ENCODE results near the gene TMEM42. TPM values are rescaled to one million over a fixed set of nuclear protein-coding genes. Genes with fewer than 3 reads are reported as not detected.

Gene TMEM42
- total and polyA plus RNA-seq, 2 experiments from 2014 or later = 7.4 to 13.3 TPM

GRCh38 chr3:44870375-44871061 lies 8.8 kb downstream of the TMEM42 start:
- DNase-seq (ENCODE audit: low spot score) = no peak
- Histone ChIP-seq H3K9me2 (ENCODE audit: insufficient read depth) (no peaks in the 10 kb centered on the region), H3K4me2 (no peak overlapping the region), H2AFZ (no peak overlapping the region), H3K36me3 (ENCODE audit: insufficient read depth) (no peaks in the 10 kb centered on the region), H3F3A (replicated peaks; ENCODE audit: low read depth) (no peaks in the 10 kb centered on the region), H4K20me1 (replicated peaks; ENCODE audit: insufficient read depth) (no peaks in the 10 kb centered on the region; the same call in 1 of the 2 replicates), H3K79me2 (replicated peaks; ENCODE audit: insufficient read depth) (no peaks in the 10 kb centered on the region; the same call in 1 of the 2 replicates), H3K27ac (ENCODE audit: low read depth) (no peak overlapping the region), H3K4me3 (no peak overlapping the region), H3K27me3 (ENCODE audit: insufficient read depth) (no peaks in the 10 kb centered on the region), H3K4me1 (ENCODE audit: insufficient read depth) (no peaks in the 10 kb centered on the region)
- Mint-ChIP-seq H3K4me3 (no peak overlapping the region), H3K27ac (no peak overlapping the region), H3K9me3 (no peaks in the 10 kb centered on the region), H3K27me3 (ENCODE audit: insufficient read depth, low read depth, poor library complexity) (peaks cover 10% of the 10 kb centered on the region), H3K36me3 (ENCODE audit: low read depth) (peaks cover 24% of the 10 kb centered on the region; the same call in 2 of the 3 replicates), H3K4me1 (peaks cover 2% of the 10 kb centered on the region; the same call in 2 of the 3 replicates)
- no peak for ATAC-seq
- TF ChIP-seq ETS1 (IDR thresholded peaks at IDR 0.05) (no peak), CTCF (conservative IDR thresholded peaks at IDR 0.05; ENCODE audit: low read depth in 2 of 2) (no peak), ZNF462 (CRISPR knock-in tag; IDR thresholded peaks at IDR 0.05) (no peak), NANOG (IDR thresholded peaks at IDR 0.05; ENCODE audit: borderline replicate concordance) (no peak), CREB1 (CRISPR knock-in tag; IDR thresholded peaks at IDR 0.05; ENCODE audit: low read depth) (no peak)

Measured in GM23338 (cell line).